NB4 (cell line): Measurements from ENCODE around the gene ARAP2.

Experiments used
- DNase-seq: peaks from one replicate; pipeline ENCODE4 v3.0.0; 2010; ENCODE audit warnings: low read depth
- H3K4me3 ChIP-seq: one replicate; pipeline ENCODE4 v1.5.1; 2011; ENCODE audit warnings: mild to moderate bottlenecking, low read depth, low read length, moderate library complexity
- CTCF ChIP-seq: IDR thresholded peaks from one replicate; pipeline ENCODE4 v1.5.1; 2012; ENCODE audit warnings: low read depth, low read length
- MAX ChIP-seq: IDR thresholded peaks from 2 replicates; pipeline ENCODE4 v1.6.1; 2011; ENCODE audit warnings: low read depth, low read length
- MYC ChIP-seq: IDR thresholded peaks from 2 replicates; pipeline ENCODE4 v1.6.1; 2011; ENCODE audit warnings: low read depth, low read length
- POLR2A ChIP-seq: IDR thresholded peaks from 2 replicates; pipeline ENCODE4 v1.6.1; 2011; ENCODE audit warnings: mild to moderate bottlenecking; ENCODE audit not compliant: insufficient read length; ENCODE audit errors: extremely low read depth

The ARAP2 gene

GRCh38 chr4:36051634-36052033 lies 192.7 kb downstream of the ARAP2 start:
- H3K4me3 ChIP-seq: no peak overlapping the region
- no peak for DNase-seq
- TF ChIP-seq MYC (no peak), CTCF (no peak), MAX (no peak), POLR2A (no peak)

- H3K4me3 ChIP-seq: no peak overlapping the region
- no peak for DNase-seq
- TF ChIP-seq POLR2A (no peak), MAX (no peak), CTCF (no peak), MYC (no peak)
Measured at GRCh38 chr4:36046026-36046425, 198.3 kb downstream of the ARAP2 start.

GRCh38 chr4:36043901-36044300 lies 200.4 kb downstream of the ARAP2 start:
- no peak overlapping the region for H3K4me3 ChIP-seq
- TF ChIP-seq MYC (no peak), CTCF (no peak), MAX (no peak), POLR2A (no peak)
- DNase-seq: no peak

- DNase-seq: no peak
- no peak overlapping the region for H3K4me3 ChIP-seq
- no peak for TF ChIP-seq CTCF
- TF ChIP-seq MYC: no peak
- TF ChIP-seq MAX: no peak
- no peak for TF ChIP-seq POLR2A
Measured at GRCh38 chr4:36043241-36043640, 201.1 kb downstream of the ARAP2 start.

GRCh38 chr4:36042122-36042970 lies 202.0 kb downstream of the ARAP2 start:
- no peak for TF ChIP-seq MAX
- TF ChIP-seq CTCF: no peak
- no peak for TF ChIP-seq POLR2A
- no peak for TF ChIP-seq MYC
- DNase-seq: no peak
- H3K4me3 ChIP-seq: no peak overlapping the region

- H3K4me3 ChIP-seq: no peak overlapping the region
- no peak for TF ChIP-seq POLR2A
- TF ChIP-seq MAX: no peak
- TF ChIP-seq CTCF: no peak
- TF ChIP-seq MYC: no peak
- DNase-seq: no peak
Measured at GRCh38 chr4:36041340-36041739, 203.0 kb downstream of the ARAP2 start.
